NT2/D1 (cell line): Measurements from ENCODE around the gene RGCC.

Experiments
- SUZ12 ChIP-seq: IDR thresholded peaks from 2 replicates; pipeline ENCODE4 v1.6.1; 2011; ENCODE audit not compliant: insufficient read length, insufficient read depth; ENCODE audit errors: extremely low read depth
- YY1 ChIP-seq: IDR thresholded peaks from 2 replicates; pipeline ENCODE4 v1.6.1; 2011; ENCODE audit not compliant: insufficient read length, insufficient read depth
- ZNF274 ChIP-seq: IDR thresholded peaks from 2 replicates; pipeline ENCODE4 v1.6.1; 2011; ENCODE audit warnings: mild to moderate bottlenecking, low read depth, low read length

- TF ChIP-seq YY1 (no peak), SUZ12 (no peak), ZNF274 (no peak)
Observed at GRCh38 chr13:41460930-41461329, 3.6 kb downstream of the RGCC start.
